ENCODE results near the gene EML6. TPM values are rescaled to one million over a fixed set of nuclear protein-coding genes. Genes with fewer than 3 reads are reported as not detected.

Gene EML6
- total RNA-seq, 1 donor from 2014 or later, result 1.1 TPM

DNA sequence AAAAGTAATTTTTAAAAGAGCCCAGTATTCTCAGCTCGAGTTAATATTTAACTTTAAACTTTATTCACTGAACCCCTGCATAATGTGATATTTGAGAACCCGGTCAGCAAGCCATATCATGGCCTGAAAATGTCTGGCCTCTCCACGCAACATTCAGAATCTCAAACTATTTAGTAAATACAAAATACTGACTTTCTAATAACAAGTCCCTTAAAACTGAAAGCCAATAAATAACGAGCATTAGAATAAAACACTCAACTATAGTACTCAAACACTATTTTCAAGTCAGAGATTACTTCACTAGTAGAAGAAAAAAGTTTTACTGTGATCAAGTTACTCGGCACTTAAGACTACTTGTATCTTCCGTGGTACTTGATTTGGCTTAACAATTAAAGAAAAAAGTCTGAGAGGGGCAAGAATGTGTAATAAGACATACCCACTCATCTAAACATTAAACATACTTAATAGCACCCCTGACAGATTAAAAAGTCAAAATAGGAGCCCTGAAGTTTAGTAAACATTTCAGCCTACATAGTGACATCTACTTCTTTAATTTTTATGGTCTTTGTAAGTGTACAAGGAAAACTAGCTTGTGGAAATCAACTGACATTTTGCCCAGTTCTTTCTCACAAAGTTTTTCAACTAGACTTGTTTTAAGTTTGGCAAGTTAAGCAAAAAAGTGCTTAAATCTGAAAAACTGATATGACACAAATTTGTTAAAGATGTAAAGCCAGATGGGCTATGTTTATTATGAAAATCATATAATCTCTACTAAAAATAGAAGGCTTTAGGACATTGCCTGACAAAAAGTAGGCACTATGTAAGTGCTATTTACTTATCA is 288.6 kb downstream of the EML6 start:
- peak overlapping the region; percentile 51 for H3K4me3 Mint-ChIP-seq (ENCODE audit: unreplicated experiment)
- peaks cover 12% of the 10 kb centered on the region for H3K36me3 Mint-ChIP-seq (ENCODE audit: unreplicated experiment)
- H3K9me3 Mint-ChIP-seq (ENCODE audit: unreplicated experiment), result no peaks in the 10 kb centered on the region
- TF ChIP-seq, protein P1, sequence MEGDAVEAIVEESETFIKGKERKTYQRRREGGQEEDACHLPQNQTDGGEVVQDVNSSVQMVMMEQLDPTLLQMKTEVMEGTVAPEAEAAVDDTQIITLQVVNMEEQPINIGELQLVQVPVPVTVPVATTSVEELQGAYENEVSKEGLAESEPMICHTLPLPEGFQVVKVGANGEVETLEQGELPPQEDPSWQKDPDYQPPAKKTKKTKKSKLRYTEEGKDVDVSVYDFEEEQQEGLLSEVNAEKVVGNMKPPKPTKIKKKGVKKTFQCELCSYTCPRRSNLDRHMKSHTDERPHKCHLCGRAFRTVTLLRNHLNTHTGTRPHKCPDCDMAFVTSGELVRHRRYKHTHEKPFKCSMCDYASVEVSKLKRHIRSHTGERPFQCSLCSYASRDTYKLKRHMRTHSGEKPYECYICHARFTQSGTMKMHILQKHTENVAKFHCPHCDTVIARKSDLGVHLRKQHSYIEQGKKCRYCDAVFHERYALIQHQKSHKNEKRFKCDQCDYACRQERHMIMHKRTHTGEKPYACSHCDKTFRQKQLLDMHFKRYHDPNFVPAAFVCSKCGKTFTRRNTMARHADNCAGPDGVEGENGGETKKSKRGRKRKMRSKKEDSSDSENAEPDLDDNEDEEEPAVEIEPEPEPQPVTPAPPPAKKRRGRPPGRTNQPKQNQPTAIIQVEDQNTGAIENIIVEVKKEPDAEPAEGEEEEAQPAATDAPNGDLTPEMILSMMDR (IDR thresholded peaks at IDR 0.05), result no peak
- H3K27me3 Mint-ChIP-seq (ENCODE audit: unreplicated experiment), result no peaks in the 10 kb centered on the region
- H3K4me1 Mint-ChIP-seq (ENCODE audit: unreplicated experiment), result peaks cover 90% of the 10 kb centered on the region
- no peak for DNase-seq (ENCODE audit: extremely low spot score, unreplicated experiment)
- peak overlapping the region; percentile 80 for H3K27ac Mint-ChIP-seq (ENCODE audit: unreplicated experiment)

DNA sequence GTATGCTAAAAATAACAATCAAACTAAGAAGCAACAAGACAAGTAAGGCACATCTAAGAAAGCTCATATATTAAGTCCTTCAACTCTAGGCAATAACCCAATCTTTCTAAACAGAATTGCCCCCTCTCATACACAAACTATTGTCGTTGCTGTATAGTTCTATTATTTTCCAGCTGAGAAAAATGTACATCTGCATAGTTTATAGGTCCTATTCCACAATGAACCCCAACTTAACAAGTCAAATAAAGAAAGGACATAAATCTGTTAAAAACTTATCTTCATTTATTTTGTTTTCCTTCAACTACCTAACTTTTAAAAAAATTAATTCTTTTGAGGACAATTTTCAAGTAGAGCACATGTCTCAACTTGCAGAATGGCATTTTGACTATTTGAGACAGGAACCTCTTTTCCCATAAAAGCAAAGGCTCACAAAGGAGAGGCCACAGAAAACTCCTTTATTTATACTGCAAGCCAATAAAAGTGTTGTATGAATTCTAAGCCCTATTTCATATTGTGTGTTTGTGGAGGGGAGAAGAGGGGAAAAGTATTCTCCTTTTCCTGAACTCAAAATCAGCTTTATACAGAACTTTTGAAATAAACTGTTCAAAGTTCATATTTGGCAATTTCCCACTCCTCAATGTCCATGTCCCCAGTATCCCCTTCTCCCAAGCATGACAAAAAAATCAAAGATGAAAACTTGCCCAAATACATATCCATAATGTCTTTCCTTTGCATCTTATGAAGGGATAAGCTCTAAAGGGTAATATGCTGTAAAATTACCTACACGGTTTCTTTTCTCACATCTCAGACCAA is 289.4 kb downstream of the EML6 start:
- DNase-seq (ENCODE audit: extremely low spot score, unreplicated experiment), result no peak
- Mint-ChIP-seq H3K4me3 (ENCODE audit: unreplicated experiment) (no peak overlapping the region), H3K9me3 (ENCODE audit: unreplicated experiment) (no peaks in the 10 kb centered on the region), H3K27ac (ENCODE audit: unreplicated experiment) (peak overlapping the region; percentile 80), H3K4me1 (ENCODE audit: unreplicated experiment) (peaks cover 88% of the 10 kb centered on the region), H3K27me3 (ENCODE audit: unreplicated experiment) (no peaks in the 10 kb centered on the region), H3K36me3 (ENCODE audit: unreplicated experiment) (peaks cover 12% of the 10 kb centered on the region)
- TF ChIP-seq, protein P1 (IDR thresholded peaks at IDR 0.05), result no peak

DNA sequence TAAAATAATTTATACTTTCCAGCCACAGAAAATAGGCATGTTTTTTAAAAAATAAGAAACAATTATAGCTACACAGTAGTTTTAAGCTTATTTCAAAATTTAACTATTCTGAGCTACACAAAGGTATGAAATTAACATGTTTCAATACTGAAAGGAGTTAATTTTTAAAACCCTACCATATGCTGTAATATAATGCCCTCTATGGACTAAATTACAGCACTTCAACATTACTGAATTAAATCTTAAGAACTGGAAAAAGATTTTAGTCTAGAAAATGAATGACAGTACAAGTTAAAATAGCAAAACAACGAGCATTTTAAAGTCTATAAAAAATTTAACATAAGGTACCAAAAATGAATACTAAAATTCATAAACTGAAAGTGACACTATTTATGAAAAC is 290.5 kb downstream of the EML6 start:
- no peak overlapping the region for H3K4me3 Mint-ChIP-seq (ENCODE audit: unreplicated experiment)
- H3K9me3 Mint-ChIP-seq (ENCODE audit: unreplicated experiment), result no peaks in the 10 kb centered on the region
- H3K4me1 Mint-ChIP-seq (ENCODE audit: unreplicated experiment), result peaks cover 88% of the 10 kb centered on the region
- TF ChIP-seq, protein P1 (IDR thresholded peaks at IDR 0.05), result peak; percentile 28
- no peaks in the 10 kb centered on the region for H3K27me3 Mint-ChIP-seq (ENCODE audit: unreplicated experiment)
- DNase-seq (ENCODE audit: extremely low spot score, unreplicated experiment), result no peak
- no peak overlapping the region for H3K27ac Mint-ChIP-seq (ENCODE audit: unreplicated experiment)
- H3K36me3 Mint-ChIP-seq (ENCODE audit: unreplicated experiment), result peaks cover 20% of the 10 kb centered on the region

DNA sequence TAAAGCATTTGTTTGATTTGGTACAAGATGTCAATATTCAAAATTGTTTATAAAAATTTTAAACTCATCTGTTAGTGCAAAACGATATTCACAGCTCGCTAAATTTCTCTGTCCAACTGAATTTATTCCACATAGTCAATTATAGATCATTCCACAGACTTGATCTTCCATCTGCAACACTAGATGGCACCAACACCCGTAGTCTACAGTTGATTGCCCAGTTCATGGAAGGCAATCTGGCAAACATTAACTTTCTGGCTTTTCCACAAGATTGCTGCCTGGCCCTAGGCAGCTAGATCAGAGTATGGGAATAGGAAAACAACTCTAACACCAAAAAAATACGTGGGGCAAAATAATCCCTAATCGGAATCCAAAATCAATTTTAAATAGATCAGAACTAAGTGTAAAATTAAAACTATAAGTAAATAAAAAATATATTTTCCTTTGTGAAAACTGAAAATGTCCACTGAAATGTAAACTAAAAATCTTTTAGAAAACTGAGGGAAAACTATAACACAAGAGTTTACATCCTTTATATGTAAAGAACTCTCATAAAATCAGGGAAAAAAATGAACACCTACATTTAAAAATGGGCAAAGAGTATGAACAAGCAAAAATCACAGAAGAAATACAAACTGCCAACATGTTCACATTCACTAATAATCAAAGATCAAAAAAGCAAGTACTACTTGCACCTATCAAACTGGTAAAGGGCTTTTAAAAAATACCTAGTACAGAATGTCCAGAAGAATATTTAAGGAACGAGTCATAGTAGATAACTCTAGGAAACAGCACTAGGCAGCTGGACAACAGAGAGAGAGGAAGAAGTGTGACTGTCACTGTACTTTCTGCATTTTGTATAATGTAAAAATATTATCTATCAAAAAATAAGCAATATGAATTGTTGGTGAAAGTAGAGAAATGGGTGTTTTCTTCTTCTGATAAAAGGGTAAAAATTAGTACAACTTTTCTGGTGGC is 291.8 kb downstream of the EML6 start:
- DNase-seq (ENCODE audit: extremely low spot score, unreplicated experiment), result no peak
- TF ChIP-seq, protein P1 (IDR thresholded peaks at IDR 0.05), result peak; percentile 65
- Mint-ChIP-seq H3K4me1 (ENCODE audit: unreplicated experiment) (peaks cover 87% of the 10 kb centered on the region), H3K27me3 (ENCODE audit: unreplicated experiment) (no peaks in the 10 kb centered on the region), H3K27ac (ENCODE audit: unreplicated experiment) (peak overlapping the region; percentile 74), H3K36me3 (ENCODE audit: unreplicated experiment) (peaks cover 33% of the 10 kb centered on the region), H3K9me3 (ENCODE audit: unreplicated experiment) (peaks cover 10% of the 10 kb centered on the region), H3K4me3 (ENCODE audit: unreplicated experiment) (no peak overlapping the region)
